Stimulated activated CD4-positive, alpha-beta T cell treated with anti-CD3 and anti-CD28 coated beads, Interleukin-15, amount 100 ng/mL, for 48 hours (primary cell): ENCODE results near the gene BRINP1.

Experiments used
- DNase-seq, 2 donors: peaks; one replicate each; pipeline ENCODE4 v3.0.0-alpha.2; 2020; ENCODE audit warnings: low read depth in 2 of 2

Gene BRINP1

GRCh38 chr9:119282476-119283077 is 86.7 kb downstream of the BRINP1 start:
- DNase-seq = no peak

GRCh38 chr9:119280740-119281485 is 88.3 kb downstream of the BRINP1 start:
- DNase-seq = no peak

GRCh38 chr9:119278171-119278570 is 91.1 kb downstream of the BRINP1 start:
- DNase-seq = no peak

- DNase-seq = no peak
Measured at GRCh38 chr9:119273984-119274665, 95.1 kb downstream of the BRINP1 start.

- no peak for DNase-seq
Measured at GRCh38 chr9:119273325-119273904, 95.8 kb downstream of the BRINP1 start.

GRCh38 chr9:119272500-119273211 is 96.6 kb downstream of the BRINP1 start:
- no peak for DNase-seq

GRCh38 chr9:119268985-119269384 is 100.2 kb downstream of the BRINP1 start:
- DNase-seq = no peak

- DNase-seq = no peak
Measured at GRCh38 chr9:119264165-119264564, 105.1 kb downstream of the BRINP1 start.

- DNase-seq = no peak
Measured at GRCh38 chr9:119257592-119257991, 111.6 kb downstream of the BRINP1 start.

GRCh38 chr9:119255116-119255515 is 114.1 kb downstream of the BRINP1 start:
- no peak for DNase-seq

- no peak for DNase-seq
Measured at GRCh38 chr9:119252671-119253299, 116.5 kb downstream of the BRINP1 start.

GRCh38 chr9:119251936-119252335 is 117.3 kb downstream of the BRINP1 start:
- DNase-seq = no peak

- DNase-seq = no peak
Measured at GRCh38 chr9:119250730-119251129, 118.5 kb downstream of the BRINP1 start.

GRCh38 chr9:119240546-119240945 is 128.7 kb downstream of the BRINP1 start:
- no peak for DNase-seq

GRCh38 chr9:119234636-119235035 is 134.6 kb downstream of the BRINP1 start:
- no peak for DNase-seq

GRCh38 chr9:119227422-119227821 is 141.8 kb downstream of the BRINP1 start:
- no peak for DNase-seq

- no peak for DNase-seq
Measured at GRCh38 chr9:119224431-119224830, 144.8 kb downstream of the BRINP1 start.

- no peak for DNase-seq
Measured at GRCh38 chr9:119221276-119221675, 148.0 kb downstream of the BRINP1 start.

GRCh38 chr9:119218293-119218692 is 150.9 kb downstream of the BRINP1 start:
- no peak for DNase-seq

- no peak for DNase-seq
Measured at GRCh38 chr9:119216651-119217331, 152.4 kb downstream of the BRINP1 start.

GRCh38 chr9:119215651-119216050 is 153.6 kb downstream of the BRINP1 start:
- no peak for DNase-seq
